Lung (tissue), 4 donors: ENCODE results near the gene MTSS2. TPM values are rescaled to one million over a fixed set of nuclear protein-coding genes. Genes with fewer than 3 reads are reported as not detected.

ENCODE experiments used
- polyA plus RNA-seq, 2 donors: library from polyadenylated mRNA; stranded (reverse); fragments of 200-250 nt; gene quantifications; one replicate each; pipeline ENCODE4 v1.2.1, GENCODE V29; 2013
- total RNA-seq, 2 donors: library from RNA; depleted of rRNA in 1 of 2; stranded (reverse); fragments of >200 nt in 1 of 2; gene quantifications; one replicate each; pipeline ENCODE4 v1.2.1, GENCODE V29; 2014 to 2021
- donor health status: Bipolar disorder and iron deficiency.
- donor health status: healthy.
- donor health status: DM: yes; HTN: yes; CAD: no.

MTSS2 gene
- total and polyA plus RNA-seq, 4 donors: 40.6 to 91.3 (median 73.3) TPM

Other genes with a start within 250 kb of the MTSS2 start
- 10 to 100 TPM; 33.4 to 37.0 TPM for gene ST3GAL2, start 247.0 kb downstream of the MTSS2 start, total RNA-seq
- 10 to 100 TPM in 1 of 2 donors, 1 to 10 TPM in 1; 8.4 to 27.5 TPM for gene ST3GAL2, start 247.0 kb downstream of the MTSS2 start, polyA plus RNA-seq
- 10 to 100 TPM; 13.7 to 24.1 TPM for gene FCSK, start 231.5 kb downstream of the MTSS2 start, total RNA-seq
- 10 to 100 TPM; 12.0 to 14.7 TPM for gene FCSK, start 231.5 kb downstream of the MTSS2 start, polyA plus RNA-seq
- 10 to 100 TPM; 38.4 to 65.8 TPM for gene COG4, start 162.5 kb downstream of the MTSS2 start, total RNA-seq
- gene COG4, start 162.5 kb downstream of the MTSS2 start, polyA plus RNA-seq: 10 to 100 TPM; 29.3 to 40.4 TPM
- gene SF3B3, start 162.2 kb downstream of the MTSS2 start, total RNA-seq: 100 to 1,000 TPM; 129 to 242 TPM
- 10 to 100 TPM; 73.7 to 73.9 TPM for gene SF3B3, start 162.2 kb downstream of the MTSS2 start, polyA plus RNA-seq
- 10 to 100 TPM; 11.6 to 13.0 TPM for gene IL34, start 39.5 kb downstream of the MTSS2 start, total RNA-seq
- gene IL34, start 39.5 kb downstream of the MTSS2 start, polyA plus RNA-seq: 1 to 10 TPM; 1.5 to 2.7 TPM
- gene VAC14, start 115.1 kb upstream of the MTSS2 start, total RNA-seq: 10 to 100 TPM; 27.6 to 54.6 TPM
- 10 to 100 TPM; 47.2 to 60.8 TPM for gene VAC14, start 115.1 kb upstream of the MTSS2 start, polyA plus RNA-seq